Bronchial epithelial cell (primary cell): Measurements from ENCODE around the gene TENT4A. TPM values are rescaled to one million over a fixed set of nuclear protein-coding genes. Genes with fewer than 3 reads are reported as not detected.

ENCODE experiments used
- DNase-seq: peaks from one replicate; pipeline ENCODE4 v3.0.0-alpha.2; 2010; ENCODE audit warnings: low read depth
- FAIRE-seq: peaks from 2 replicates; lab custom pipeline; 2011; peaks lifted over from hg19 to GRCh38; lab: Jason Lieb, UNC
- H3K27me3 ChIP-seq: 2 replicates; pipeline ENCODE4 v1.5.1; 2011; ENCODE audit warnings: low read length; ENCODE audit not compliant: control insufficient read depth, insufficient read depth
- H3K36me3 ChIP-seq: 2 replicates; pipeline ENCODE4 v1.5.1; 2011; ENCODE audit warnings: low read length; ENCODE audit not compliant: control insufficient read depth, insufficient read depth
- H3K4me3 ChIP-seq: 2 replicates; pipeline ENCODE4 v1.5.1; 2011; ENCODE audit warnings: mild to moderate bottlenecking, low read depth, low read length, control low read depth
- total RNA-seq: library from RNA; depleted of rRNA; stranded (reverse); fragments of >200 nt; gene quantifications from 2 replicates; pipeline ENCODE4 v1.2.1, GENCODE V29; 2014
- TF ChIP-seq, protein P1 (sequence below): IDR thresholded peaks from 2 replicates; pipeline ENCODE4 v1.5.1; 2011; ENCODE audit warnings: mild to moderate bottlenecking, moderate library complexity, low read length, control low read depth, inconsistent platforms; ENCODE audit not compliant: insufficient read depth, severe bottlenecking

Gene TENT4A
- total RNA-seq, 1 donor from 2014 or later = 6.8 TPM

DNA sequence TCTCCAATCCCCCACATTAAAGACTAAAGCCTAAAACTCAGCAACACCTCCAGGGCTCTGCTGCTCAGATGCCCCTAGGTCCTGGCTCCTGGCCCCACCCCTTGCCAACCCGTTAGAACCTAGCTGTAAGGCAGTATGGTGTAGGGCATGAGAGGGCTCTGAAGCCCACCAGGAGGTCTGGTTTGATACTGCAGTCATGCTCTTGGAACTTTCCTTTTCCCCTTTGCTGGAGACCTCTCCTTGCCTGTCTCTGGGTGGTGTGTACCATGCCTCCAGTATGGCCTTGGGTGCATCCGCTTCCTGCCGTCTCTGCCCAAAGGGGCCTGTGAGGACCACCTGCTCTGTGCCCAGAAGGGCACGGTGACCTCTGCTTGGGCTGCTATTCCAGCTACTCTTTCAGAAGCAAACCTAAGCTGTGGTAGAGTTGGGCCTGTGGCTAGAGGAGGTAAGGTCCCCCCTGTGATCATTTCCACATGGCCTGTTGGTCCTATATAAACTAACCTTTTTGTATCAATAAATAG is 3.5 kb downstream of the TENT4A start:
- H3K4me3 ChIP-seq = no peak overlapping the region
- H3K36me3 ChIP-seq = peaks cover 5% of the 10 kb centered on the region
- DNase-seq = no peak
- H3K27me3 ChIP-seq = no peaks in the 10 kb centered on the region
- FAIRE-seq = no peak
- TF ChIP-seq, protein P1, sequence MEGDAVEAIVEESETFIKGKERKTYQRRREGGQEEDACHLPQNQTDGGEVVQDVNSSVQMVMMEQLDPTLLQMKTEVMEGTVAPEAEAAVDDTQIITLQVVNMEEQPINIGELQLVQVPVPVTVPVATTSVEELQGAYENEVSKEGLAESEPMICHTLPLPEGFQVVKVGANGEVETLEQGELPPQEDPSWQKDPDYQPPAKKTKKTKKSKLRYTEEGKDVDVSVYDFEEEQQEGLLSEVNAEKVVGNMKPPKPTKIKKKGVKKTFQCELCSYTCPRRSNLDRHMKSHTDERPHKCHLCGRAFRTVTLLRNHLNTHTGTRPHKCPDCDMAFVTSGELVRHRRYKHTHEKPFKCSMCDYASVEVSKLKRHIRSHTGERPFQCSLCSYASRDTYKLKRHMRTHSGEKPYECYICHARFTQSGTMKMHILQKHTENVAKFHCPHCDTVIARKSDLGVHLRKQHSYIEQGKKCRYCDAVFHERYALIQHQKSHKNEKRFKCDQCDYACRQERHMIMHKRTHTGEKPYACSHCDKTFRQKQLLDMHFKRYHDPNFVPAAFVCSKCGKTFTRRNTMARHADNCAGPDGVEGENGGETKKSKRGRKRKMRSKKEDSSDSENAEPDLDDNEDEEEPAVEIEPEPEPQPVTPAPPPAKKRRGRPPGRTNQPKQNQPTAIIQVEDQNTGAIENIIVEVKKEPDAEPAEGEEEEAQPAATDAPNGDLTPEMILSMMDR = no peak

DNA sequence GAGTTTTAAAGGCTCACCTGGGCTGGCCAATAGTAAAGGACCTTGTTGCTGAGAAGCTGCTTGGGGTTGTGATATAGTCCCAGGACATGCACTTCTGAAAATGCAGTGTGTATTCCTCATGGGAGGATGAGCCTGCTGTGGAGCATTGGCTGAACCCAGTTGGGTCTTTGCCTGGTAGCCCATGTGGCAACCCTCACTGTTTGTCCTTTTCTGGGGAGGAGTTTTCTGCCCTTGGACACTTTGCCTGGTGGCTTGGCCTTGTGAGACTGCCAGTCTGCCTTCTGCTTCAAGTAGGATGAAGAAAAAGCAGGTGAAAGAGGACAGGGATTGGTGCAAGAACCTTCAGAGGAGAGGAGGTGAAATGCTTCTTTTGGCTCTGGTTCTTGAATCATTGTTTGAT is 4.0 kb downstream of the TENT4A start:
- H3K36me3 ChIP-seq = peaks cover 5% of the 10 kb centered on the region
- TF ChIP-seq, protein P1 = no peak
- no peaks in the 10 kb centered on the region for H3K27me3 ChIP-seq
- H3K4me3 ChIP-seq = no peak overlapping the region
- FAIRE-seq = no peak
- DNase-seq = no peak

DNA sequence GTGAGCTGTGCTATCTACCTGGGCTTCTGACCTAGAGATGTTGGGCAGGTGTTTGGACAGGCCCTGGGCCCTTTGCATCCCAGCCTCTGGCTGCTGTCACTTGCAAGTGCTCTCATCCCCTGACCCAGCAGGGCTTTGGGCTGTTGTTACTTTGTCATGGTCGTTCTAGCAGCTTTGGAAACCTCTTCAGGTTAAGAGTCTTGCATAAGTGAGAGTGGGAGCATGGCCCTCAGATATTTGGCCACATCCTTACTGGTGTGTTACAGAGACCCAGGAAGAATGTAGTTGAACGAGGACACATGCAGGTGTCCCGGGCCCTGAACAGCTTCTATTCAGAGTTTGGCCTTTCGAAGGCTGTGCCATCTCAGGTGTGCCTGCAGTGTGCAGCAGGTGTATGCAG is 4.5 kb downstream of the TENT4A start:
- FAIRE-seq = no peak
- Histone ChIP-seq H3K27me3 (no peaks in the 10 kb centered on the region), H3K4me3 (no peak overlapping the region), H3K36me3 (peaks cover 5% of the 10 kb centered on the region)
- TF ChIP-seq, protein P1 = no peak
- DNase-seq = no peak

DNA sequence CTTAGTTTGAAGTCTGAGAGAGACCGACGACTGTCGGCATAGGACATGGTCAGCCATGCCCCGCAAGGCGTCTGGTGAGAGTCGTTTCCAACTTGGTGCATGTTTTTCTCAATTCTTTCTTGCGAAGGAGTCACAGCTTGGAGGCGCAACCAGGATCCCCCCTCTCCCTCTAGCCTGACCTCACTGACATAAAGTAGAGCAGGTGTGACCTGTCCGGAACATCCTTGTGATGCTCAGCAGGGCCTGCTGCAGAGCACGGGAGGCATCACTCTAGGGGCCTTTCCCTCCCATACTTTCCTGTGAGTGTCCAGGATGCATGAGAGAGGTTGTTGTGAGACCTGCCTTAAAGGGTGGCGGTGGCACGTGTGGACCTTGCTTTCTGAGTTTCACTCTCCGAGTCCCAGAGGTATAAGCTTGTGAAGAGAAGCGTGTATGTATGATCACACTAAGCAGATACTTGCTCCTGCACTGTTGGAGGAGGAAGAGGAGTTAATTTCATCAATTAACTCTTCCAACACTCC is 5.0 kb downstream of the TENT4A start:
- FAIRE-seq = no peak
- TF ChIP-seq, protein P1 = no peak
- Histone ChIP-seq H3K4me3 (no peak overlapping the region), H3K36me3 (peaks cover 5% of the 10 kb centered on the region), H3K27me3 (no peaks in the 10 kb centered on the region)
- DNase-seq = no peak

DNA sequence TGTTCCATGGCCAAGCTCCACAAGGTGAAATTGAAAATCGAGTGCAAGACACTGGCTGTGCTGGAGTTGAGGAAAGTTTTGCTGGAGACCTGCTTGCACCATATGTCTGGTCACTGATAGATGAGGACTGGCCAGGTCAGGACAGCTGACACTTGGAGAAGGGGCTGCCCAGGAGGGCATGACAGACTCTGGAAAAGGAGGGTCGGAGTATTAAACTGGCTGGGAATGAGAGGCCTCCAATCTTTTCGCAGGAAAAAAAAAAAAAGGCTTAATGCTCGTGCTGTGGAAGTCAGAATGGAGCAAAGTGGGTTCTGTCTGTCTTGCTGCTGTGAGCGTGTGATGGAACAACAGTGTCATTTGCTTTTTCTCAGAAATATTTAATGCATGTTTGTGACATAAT is 5.5 kb downstream of the TENT4A start:
- no peak for DNase-seq
- Histone ChIP-seq H3K4me3 (no peak overlapping the region), H3K27me3 (no peaks in the 10 kb centered on the region), H3K36me3 (peaks cover 7% of the 10 kb centered on the region)
- FAIRE-seq = no peak
- TF ChIP-seq, protein P1 = no peak

DNA sequence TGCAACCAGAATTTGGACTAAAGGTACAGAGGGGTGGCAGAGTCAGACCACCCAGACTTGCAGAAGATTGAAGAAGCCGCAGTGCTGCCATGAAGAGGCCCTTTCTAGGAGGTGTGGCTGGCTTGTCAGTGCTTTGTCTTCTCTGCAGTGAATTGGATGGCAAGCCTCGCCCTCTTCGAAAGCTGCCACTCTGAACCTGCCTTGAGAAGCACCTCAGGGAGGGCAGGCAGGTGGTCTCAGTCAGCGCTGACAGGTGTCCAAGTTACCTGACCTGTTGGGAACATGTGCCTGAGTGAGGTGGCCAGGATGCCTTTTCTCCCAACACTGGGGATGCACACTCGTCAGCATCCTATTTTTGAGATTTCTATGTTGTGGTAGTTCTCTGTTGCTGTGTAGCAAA is 6.2 kb downstream of the TENT4A start:
- H3K4me3 ChIP-seq = no peak overlapping the region
- no peaks in the 10 kb centered on the region for H3K27me3 ChIP-seq
- TF ChIP-seq, protein P1 = no peak
- FAIRE-seq (no peak), DNase-seq (no peak)
- peaks cover 7% of the 10 kb centered on the region for H3K36me3 ChIP-seq
